Measurements from ENCODE around the gene CPNE1. TPM values are rescaled to one million over a fixed set of nuclear protein-coding genes. Genes with fewer than 3 reads are reported as not detected.

CPNE1 gene
- total RNA-seq, 1 donor from 2014 or later: 109 TPM

DNA sequence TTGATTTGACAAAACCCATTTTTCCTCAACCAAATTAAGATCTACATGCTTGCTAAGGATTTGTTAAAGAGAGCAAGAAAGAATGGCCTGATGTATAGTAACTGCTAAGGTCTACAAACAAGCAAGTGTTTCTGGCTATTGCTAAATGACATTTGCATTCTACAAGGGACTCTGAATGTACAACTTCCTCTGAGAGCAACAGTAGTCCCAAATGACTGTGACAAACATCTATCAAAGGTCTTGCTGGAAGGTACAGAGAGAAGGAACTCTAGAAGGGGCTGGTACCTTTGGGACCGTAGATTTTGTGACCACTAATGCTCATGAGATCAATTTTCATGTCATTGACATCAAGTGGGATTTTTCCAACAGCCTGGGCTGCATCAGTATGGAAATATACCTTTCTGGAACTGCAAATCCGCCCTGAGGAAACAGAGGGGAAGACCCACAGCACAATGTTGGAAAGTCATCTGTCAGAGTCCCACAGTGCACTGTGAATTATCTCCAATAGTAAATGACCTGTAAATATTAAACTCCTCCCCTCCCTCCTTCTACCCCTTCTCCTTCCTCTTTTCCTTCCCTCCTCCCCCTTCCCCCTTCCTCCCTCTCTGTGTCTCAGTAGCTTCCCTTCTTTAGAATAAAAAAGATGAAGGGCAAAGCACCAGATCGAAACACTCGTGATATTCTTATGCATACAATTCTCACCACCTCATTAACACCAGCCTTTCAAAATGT is 15.9 kb upstream of the CPNE1 start:
- H3K36me3 ChIP-seq (ENCODE audit: control insufficient read depth, insufficient read depth, low read length): no peaks in the 10 kb centered on the region
- TF ChIP-seq, protein P1, sequence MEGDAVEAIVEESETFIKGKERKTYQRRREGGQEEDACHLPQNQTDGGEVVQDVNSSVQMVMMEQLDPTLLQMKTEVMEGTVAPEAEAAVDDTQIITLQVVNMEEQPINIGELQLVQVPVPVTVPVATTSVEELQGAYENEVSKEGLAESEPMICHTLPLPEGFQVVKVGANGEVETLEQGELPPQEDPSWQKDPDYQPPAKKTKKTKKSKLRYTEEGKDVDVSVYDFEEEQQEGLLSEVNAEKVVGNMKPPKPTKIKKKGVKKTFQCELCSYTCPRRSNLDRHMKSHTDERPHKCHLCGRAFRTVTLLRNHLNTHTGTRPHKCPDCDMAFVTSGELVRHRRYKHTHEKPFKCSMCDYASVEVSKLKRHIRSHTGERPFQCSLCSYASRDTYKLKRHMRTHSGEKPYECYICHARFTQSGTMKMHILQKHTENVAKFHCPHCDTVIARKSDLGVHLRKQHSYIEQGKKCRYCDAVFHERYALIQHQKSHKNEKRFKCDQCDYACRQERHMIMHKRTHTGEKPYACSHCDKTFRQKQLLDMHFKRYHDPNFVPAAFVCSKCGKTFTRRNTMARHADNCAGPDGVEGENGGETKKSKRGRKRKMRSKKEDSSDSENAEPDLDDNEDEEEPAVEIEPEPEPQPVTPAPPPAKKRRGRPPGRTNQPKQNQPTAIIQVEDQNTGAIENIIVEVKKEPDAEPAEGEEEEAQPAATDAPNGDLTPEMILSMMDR (IDR thresholded peaks at IDR 0.05; ENCODE audit: insufficient read depth, low read length, poor library complexity, severe bottlenecking): no peak
- no peak for DNase-seq (ENCODE audit: low read depth)
- H3K4me3 ChIP-seq (ENCODE audit: low read depth, low read length): no peak overlapping the region
- H3K27me3 ChIP-seq (ENCODE audit: control insufficient read depth, insufficient read depth, low read length): no peaks in the 10 kb centered on the region

DNA sequence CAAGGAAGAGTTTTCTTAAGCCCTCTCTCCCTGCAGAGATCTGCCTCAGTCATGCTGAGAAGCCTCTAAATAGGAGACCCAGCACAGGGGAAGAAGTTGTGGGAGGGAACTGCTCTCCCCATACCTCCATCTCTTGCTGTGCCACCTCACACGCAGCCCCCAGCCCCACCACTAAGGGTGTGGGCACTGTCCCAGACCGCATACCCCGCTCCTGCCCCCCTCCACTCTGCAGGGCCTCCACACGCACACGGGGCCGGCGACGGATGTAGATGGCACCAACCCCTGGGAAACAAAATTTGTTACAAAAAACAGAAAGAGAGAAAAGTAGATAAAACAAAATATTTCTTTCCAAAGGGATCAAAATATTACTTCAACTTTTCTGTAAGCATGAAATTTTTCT is 10.2 kb upstream of the CPNE1 start:
- no peak for DNase-seq (ENCODE audit: low read depth)
- TF ChIP-seq, protein P1 (IDR thresholded peaks at IDR 0.05; ENCODE audit: insufficient read depth, low read length, poor library complexity, severe bottlenecking): no peak
- Histone ChIP-seq H3K4me3 (ENCODE audit: low read depth, low read length) (no peak overlapping the region), H3K36me3 (ENCODE audit: control insufficient read depth, insufficient read depth, low read length) (peaks cover 1% of the 10 kb centered on the region), H3K27me3 (ENCODE audit: control insufficient read depth, insufficient read depth, low read length) (no peaks in the 10 kb centered on the region)

DNA sequence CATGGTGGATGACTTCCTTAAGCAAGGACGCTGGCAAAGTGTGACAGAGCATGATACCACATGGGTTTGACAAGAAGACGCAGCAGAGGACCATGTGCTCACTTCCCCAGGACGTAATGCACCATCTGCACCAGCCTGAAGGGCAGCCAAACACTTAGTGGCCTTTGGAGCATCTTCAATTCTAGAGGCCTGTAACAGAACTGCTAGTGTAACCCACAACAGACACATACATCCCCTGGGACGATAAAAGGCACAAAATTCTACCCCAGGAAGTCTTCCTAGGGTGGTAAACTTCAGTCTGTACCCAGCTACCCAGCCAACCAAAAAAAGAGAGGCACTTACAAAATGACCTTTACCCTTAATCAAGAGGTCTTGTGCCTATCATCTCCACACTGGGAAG is 9.2 kb upstream of the CPNE1 start:
- TF ChIP-seq, protein P1 (IDR thresholded peaks at IDR 0.05; ENCODE audit: insufficient read depth, low read length, poor library complexity, severe bottlenecking): no peak
- Histone ChIP-seq H3K4me3 (ENCODE audit: low read depth, low read length) (no peak overlapping the region), H3K27me3 (ENCODE audit: control insufficient read depth, insufficient read depth, low read length) (no peaks in the 10 kb centered on the region), H3K36me3 (ENCODE audit: control insufficient read depth, insufficient read depth, low read length) (peaks cover 1% of the 10 kb centered on the region)
- DNase-seq (ENCODE audit: low read depth): no peak

DNA sequence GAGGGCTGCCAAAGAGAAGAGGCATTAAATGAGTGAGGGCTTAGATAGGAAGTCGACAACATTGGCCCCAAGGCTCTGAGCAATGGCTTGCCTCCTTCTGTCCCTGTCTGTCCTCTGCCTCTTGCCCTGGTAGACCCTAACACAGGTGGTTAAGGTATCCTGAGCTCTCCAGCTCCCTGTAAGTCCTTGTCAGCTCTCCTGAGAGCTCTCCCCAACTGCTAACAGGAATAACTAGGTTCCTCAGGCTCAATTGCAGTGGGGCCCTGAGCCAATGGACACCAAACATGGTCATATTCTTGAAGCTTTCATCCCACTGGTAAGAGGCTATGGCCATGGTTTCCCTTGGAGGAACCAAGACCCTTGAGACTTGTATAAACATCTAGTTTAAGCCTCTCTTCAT is 5.0 kb upstream of the CPNE1 start:
- Histone ChIP-seq H3K4me3 (ENCODE audit: low read depth, low read length) (no peak overlapping the region), H3K27me3 (ENCODE audit: control insufficient read depth, insufficient read depth, low read length) (no peaks in the 10 kb centered on the region), H3K36me3 (ENCODE audit: control insufficient read depth, insufficient read depth, low read length) (peaks cover 1% of the 10 kb centered on the region)
- TF ChIP-seq, protein P1 (IDR thresholded peaks at IDR 0.05; ENCODE audit: insufficient read depth, low read length, poor library complexity, severe bottlenecking): no peak
- DNase-seq (ENCODE audit: low read depth): no peak

DNA sequence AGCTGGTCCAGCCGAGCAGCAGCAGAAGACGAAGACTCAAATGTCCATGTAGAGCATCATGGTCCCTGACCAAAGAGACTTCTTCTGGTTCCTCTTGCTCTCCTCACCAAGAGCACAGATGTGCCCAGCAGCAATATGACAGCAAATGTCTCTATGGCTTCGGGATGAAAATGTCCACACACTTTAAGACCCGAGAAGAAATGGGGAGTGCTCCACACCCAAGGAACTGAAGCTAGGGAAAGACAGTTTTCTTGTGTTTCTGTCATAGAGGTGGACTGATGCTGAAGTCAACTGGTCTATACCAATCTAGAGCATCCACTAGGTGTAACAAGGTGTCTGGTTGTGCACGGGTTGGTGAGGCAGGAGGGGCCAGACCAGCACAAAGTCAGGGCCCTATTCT is 4.5 kb upstream of the CPNE1 start:
- DNase-seq (ENCODE audit: low read depth): no peak
- Histone ChIP-seq H3K27me3 (ENCODE audit: control insufficient read depth, insufficient read depth, low read length) (no peaks in the 10 kb centered on the region), H3K36me3 (ENCODE audit: control insufficient read depth, insufficient read depth, low read length) (peaks cover under 1% of the 10 kb centered on the region), H3K4me3 (ENCODE audit: low read depth, low read length) (no peak overlapping the region)
- TF ChIP-seq, protein P1 (IDR thresholded peaks at IDR 0.05; ENCODE audit: insufficient read depth, low read length, poor library complexity, severe bottlenecking): no peak

DNA sequence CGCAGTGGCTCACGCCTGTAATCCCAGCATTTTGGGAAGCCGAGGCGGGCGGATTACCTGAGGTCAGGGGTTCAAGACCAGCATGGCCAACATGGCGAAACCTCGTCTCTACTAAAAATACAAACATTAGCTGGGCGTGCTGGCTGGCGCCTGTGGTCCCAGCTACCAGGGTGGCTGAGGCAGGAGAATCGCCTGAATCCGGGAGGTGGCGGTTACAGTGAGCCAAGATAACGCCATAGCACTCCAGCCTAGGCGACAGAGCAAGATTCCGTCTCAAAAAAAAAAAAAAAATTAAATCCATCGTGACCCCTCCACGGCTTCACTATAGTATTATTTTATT is 1.2 kb upstream of the CPNE1 start:
- DNase-seq (ENCODE audit: low read depth): no peak
- Histone ChIP-seq H3K27me3 (ENCODE audit: control insufficient read depth, insufficient read depth, low read length) (no peaks in the 10 kb centered on the region), H3K36me3 (ENCODE audit: control insufficient read depth, insufficient read depth, low read length) (no peaks in the 10 kb centered on the region), H3K4me3 (ENCODE audit: low read depth, low read length) (no peak overlapping the region)
- TF ChIP-seq, protein P1 (IDR thresholded peaks at IDR 0.05; ENCODE audit: insufficient read depth, low read length, poor library complexity, severe bottlenecking): no peak

Measured in kidney epithelial cell (primary cell).